Epidermal melanocyte (primary cell): ENCODE results near the gene SCFD2.
A peak's percentile ranks its signal among the peaks of the same experiment; 100 is the strongest.

ENCODE experiments used
- DNase-seq: peaks from one replicate; pipeline ENCODE4 v3.0.0; 2011; ENCODE audit warnings: low spot score; ENCODE audit not compliant: insufficient read length

Gene SCFD2

GRCh38 chr4:52884994-52885393 is 480.9 kb downstream of the SCFD2 start:
- DNase-seq: no peak

DNA sequence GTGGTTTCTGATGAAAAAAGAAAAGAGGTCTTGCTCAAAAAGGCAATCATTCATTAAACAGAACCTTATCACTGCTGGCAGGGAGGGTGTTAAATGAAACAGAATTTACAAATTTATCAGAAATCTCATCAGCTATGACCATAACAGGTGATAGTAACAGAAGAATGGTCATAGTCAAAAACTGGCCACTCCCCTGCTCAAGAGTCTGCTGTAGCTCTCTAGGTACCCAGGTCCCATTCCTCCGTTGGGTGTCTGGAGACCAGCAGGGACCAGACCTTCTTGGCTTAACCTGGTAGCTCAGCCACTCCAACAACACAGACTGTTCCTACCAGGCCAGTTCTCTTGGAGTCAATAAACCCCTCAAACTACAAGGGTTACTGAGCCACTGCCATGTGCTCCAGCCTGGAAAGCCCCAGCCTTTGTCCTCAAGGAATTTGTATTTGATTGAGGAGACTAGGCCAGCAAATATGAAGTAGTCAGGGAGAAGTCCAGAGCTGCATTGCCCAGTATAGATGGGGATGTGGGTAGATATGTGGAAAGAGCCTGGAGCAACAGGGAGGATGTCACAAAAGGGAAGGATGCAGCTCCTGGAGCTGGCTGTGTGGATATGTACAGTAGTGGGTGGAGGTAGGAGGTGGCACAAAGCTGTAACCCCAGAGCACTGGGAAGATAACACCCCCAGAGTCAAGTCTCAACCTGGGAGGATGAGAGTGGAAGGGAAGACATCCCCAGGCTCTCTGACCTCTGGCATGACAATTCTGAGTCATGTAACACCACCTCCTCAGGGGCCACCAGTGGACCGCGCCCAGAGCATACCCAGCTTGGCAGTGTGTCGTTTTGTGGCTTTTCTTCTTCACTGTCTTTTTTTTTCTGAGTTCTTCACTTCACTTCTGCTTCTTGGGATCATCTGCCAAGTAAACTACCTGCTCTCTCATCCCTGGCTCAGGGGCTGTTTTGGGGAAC is 481.9 kb downstream of the SCFD2 start:
- no peak for DNase-seq

GRCh38 chr4:52883183-52883621 is 482.7 kb downstream of the SCFD2 start:
- no peak for DNase-seq

GRCh38 chr4:52880994-52881393 is 484.9 kb downstream of the SCFD2 start:
- no peak for DNase-seq

GRCh38 chr4:52879471-52879870 is 486.4 kb downstream of the SCFD2 start:
- no peak for DNase-seq

GRCh38 chr4:52877694-52878093 is 488.2 kb downstream of the SCFD2 start:
- DNase-seq: no peak

GRCh38 chr4:52877036-52877435 is 488.8 kb downstream of the SCFD2 start:
- no peak for DNase-seq

DNA sequence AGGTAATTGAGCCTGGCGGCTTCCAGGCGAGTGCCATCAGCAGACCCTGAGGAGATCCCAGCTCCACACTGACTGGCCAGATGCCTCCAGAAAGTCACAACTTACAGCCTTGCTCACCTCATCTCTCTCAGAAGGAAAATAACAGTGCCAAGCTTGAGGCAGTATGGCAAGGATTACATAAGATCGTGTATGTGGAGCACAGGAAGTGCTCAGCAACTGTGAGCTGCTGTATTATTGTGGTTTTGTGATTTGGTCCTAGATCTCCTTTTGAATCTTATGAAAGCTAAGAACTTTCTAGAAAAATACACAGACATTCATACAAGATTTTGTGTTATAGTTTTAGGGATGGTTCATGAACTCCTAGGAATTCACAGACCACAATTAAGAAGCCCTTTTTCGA is 489.8 kb downstream of the SCFD2 start:
- no peak for DNase-seq

DNA sequence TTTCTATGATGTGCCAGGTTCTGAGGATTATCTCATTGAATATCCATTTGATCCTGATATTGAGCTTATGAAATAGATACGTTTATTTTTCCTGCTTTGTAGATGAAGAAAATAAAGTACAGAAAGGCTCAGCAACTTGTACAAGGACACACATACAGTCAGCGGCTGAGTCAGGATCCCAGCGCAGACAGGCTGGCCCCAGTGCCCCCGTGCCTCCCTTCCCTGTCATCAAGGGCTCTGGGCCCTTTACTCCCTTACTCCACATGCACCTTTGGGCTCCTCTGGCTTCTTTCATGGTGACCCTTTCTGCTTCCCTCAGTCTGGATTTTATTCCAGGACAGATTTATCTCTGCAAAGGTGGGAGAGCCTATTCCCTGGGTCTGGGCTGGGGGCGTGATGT is 490.9 kb downstream of the SCFD2 start:
- DNase-seq: no peak

DNA sequence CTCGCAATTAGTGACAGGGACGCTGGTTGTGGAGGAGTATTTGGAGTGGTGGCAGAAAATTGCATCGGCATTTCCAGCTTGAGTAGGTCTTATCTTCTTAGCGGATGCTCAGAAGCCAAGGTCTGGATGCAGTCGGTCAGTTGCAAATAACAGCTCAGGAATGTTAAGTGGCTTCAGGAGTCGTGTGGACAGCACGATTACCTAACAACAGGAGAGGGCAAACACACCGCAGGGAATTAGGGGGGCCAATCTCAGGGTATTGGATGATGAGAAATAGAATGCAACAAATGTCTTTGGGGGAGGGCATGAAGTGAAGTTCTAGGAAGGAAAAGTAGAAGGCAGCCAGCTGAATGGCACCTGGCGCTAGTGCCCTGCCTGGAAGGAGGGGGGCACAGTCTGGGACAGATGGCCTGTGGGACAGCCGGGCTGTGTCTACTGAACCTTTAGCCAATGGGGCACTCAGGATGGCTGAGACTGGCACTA is 492.0 kb downstream of the SCFD2 start:
- DNase-seq: no peak

DNA sequence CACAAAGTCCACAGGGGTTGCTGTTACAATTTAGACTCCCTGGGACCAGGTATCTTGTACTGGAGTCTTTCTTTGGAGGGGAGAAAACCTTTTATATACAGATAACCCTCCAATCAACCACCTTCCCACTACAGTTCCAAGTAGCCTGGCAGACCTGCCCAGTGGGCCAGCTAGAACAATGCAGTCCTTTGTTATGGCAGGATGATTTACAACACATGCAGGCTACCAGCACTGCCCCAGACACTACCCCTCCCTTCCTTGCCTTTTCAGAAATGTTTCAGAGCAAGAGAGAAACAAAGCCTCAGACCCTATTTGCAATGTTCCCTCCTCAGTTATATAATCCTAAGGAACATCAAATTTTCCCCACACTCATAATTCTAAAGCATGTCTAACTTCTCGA is 492.7 kb downstream of the SCFD2 start:
- no peak for DNase-seq

DNA sequence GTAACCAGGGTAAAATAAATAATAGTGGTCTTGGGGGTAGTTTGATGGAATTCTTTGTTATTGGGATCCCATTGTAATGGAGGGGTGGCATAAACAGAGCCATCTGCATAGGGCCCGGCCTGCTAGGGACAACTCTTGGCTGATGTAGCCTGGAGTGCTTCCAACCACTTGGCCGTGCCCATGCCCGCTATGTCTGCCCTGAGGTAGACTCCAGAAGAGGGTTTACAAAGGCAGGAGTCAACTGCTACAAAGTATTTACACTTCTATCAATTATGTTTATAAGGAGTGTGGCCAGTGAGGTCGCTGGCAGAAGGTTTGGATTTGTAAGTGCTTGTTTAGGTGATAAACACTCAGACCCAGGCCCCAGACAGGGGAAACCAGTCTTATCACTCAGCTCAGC is 495.6 kb downstream of the SCFD2 start:
- DNase-seq: no peak

DNA sequence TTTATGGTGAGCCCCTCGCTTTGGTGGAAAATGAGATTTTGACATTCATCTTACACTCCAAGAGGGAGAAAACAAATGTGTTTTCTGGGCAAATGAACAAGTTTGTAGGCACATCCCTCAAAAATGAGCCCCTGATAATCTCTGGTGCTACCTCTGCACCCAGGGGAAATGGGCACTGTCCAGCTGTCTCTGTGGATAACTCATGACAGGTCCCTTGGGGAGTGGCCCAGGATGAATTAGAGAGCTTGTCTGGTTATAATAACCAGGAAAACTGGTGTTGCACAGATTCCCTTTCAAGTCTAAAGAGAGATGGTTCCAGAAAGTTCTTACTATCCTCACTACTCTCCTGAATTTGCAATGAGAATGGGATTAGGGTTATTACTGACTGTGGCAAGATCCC is 496.2 kb downstream of the SCFD2 start:
- DNase-seq: no peak

GRCh38 chr4:52869196-52869595 is 496.7 kb downstream of the SCFD2 start:
- no peak for DNase-seq

DNA sequence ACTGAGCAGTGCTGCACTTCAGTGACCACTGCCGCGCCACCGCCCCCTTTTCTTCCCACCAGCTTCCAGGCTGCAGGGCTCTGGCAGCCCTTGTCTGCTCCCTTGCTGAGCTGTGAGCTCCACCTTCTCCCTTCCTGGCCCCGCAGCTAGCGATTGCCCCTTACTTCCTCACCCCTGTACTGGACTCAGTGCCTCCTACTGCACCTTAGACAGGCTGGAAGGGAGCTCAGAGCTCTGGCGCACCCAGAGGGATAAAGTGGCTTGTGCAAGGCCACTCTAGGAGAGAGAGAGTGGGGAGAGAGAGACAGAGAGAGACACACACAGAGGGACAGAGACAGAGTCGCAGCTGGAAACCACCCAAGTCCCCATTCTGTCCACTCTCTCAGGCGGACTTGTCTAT is 497.7 kb downstream of the SCFD2 start:
- DNase-seq: no peak

- no peak for DNase-seq
These were observed 498.7 kb downstream of the SCFD2 start for GRCh38 chr4:52867163-52867562.

- no peak for DNase-seq
These were observed 499.1 kb downstream of the SCFD2 start for GRCh38 chr4:52866734-52867133.

- no peak for DNase-seq
These were observed 500.6 kb downstream of the SCFD2 start for GRCh38 chr4:52865300-52865699.

- DNase-seq: no peak
These were observed 501.1 kb downstream of the SCFD2 start for GRCh38 chr4:52864793-52865192.

- DNase-seq: no peak
These were observed 502.5 kb downstream of the SCFD2 start for GRCh38 chr4:52863324-52863723.

DNA sequence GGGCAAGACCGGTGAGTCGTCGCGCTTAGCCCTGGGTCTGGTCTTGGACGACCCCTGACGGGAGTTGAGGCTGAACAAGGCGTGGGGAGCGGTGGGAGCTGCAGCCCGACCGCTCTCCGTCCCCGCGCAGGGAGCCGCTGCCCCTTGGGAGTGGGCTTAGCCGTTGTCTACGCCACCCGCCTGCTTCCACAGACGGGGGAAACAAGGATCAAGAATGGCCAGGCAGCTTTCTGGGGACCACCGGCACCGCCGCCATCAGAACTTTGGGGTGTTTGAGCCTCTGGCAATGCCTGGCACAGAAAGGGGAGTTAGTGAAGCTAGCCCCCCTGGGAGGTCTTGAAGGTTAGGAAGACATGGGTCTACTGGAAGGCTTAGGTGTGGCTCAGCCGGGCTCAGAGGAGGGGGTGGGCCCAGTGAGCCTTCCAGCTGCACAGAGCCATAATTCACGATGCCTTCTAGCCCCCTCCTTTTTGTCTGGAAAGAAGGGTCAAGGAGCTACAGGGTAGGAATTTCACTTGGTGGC is 503.2 kb downstream of the SCFD2 start:
- DNase-seq: no peak

DNA sequence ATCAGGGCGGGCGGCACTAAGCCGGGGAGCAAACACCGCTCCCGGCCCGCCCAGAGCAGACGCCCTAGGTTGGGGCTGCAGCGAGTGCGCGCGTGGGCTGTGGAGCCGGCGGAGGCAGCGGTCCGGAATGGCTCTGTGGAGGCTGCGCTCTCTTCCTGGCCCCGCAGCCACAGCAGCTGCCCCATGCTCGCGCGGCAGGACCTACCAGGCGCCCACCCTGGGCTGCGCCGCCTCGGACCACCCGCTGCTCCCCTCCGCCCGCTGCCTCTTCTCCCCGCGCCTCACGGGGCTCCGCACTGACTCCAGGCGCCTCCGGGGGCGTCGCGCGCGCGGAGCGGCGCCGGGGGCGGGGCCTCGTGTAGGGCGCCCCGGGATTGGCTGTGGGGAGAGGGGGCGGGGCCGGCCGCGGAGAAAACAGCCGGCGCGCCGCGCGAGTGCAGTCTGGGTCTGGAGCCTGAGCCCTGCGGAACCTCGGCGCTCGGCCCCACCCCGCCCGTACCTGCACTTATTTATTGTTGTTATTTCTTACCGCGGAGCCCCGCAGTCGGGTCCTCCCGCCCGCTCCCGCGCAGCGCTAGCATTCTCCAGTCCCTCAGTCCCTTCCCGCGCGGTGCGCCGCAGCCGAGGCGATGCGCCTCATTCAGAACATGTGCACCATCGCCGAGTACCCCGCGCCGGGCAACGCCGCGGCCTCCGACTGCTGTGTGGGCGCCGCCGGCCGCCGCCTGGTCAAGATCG is 503.8 kb downstream of the SCFD2 start, which contains the start of gene RASL11B:
Gene RASL11B (plus strand): TSS at position 439 of the 738 bp plus-strand sequence. CDS start 191 bp downstream, at position 630.
- peak; percentile 85 for DNase-seq
